C4-2B (cell line): Measurements from ENCODE around the gene CDH23.

Experiments used
- H3K27ac ChIP-seq: fragments of 450-650 bp; 2 replicates; pipeline ENCODE4 v1.5.1; 2017
- CTCF ChIP-seq: fragments of 450-650 bp; conservative IDR thresholded peaks from 2 replicates; pipeline ENCODE4 v1.5.1; 2017; ENCODE audit warnings: mild to moderate bottlenecking
- ZFX ChIP-seq: fragments of 450-650 bp; IDR thresholded peaks from 2 replicates; pipeline ENCODE4 v1.6.1; 2017

The CDH23 gene

GRCh38 chr10:71623098-71623985 lies 226.6 kb downstream of the CDH23 start:
- H3K27ac ChIP-seq, result no peak overlapping the region
- no peak for TF ChIP-seq ZFX
- TF ChIP-seq CTCF, result no peak

GRCh38 chr10:71623986-71624291 lies 227.2 kb downstream of the CDH23 start:
- no peak overlapping the region for H3K27ac ChIP-seq
- TF ChIP-seq CTCF (no peak), ZFX (no peak)

- no peak overlapping the region for H3K27ac ChIP-seq
- no peak for TF ChIP-seq CTCF
- no peak for TF ChIP-seq ZFX
Observed at GRCh38 chr10:71625445-71626175, 228.9 kb downstream of the CDH23 start.

- TF ChIP-seq CTCF (no peak), ZFX (no peak)
- no peak overlapping the region for H3K27ac ChIP-seq
Observed at GRCh38 chr10:71627230-71627939, 230.7 kb downstream of the CDH23 start.

GRCh38 chr10:71627956-71628355 lies 231.2 kb downstream of the CDH23 start:
- no peak for TF ChIP-seq CTCF
- no peak for TF ChIP-seq ZFX
- no peak overlapping the region for H3K27ac ChIP-seq

GRCh38 chr10:71629131-71629530 lies 232.4 kb downstream of the CDH23 start:
- no peak overlapping the region for H3K27ac ChIP-seq
- TF ChIP-seq ZFX (no peak), CTCF (no peak)

- no peak overlapping the region for H3K27ac ChIP-seq
- TF ChIP-seq CTCF, result no peak
- TF ChIP-seq ZFX, result no peak
Observed at GRCh38 chr10:71630168-71630567, 233.4 kb downstream of the CDH23 start.
